DND-41 (cell line): ENCODE results near the gene ST6GALNAC2.

Source experiments
- EZH2 ChIP-seq: IDR thresholded peaks from 3 replicates; pipeline ENCODE4 v1.6.1; 2012; ENCODE audit warnings: borderline replicate concordance, low read depth, mild to moderate bottlenecking, moderate library complexity, low read length, inconsistent platforms; ENCODE audit not compliant: severe bottlenecking
- TF ChIP-seq, protein P1 (sequence below): IDR thresholded peaks from 2 replicates; pipeline ENCODE4 v1.5.1; 2012; ENCODE audit warnings: borderline replicate concordance, low read length, moderate library complexity, mild to moderate bottlenecking; ENCODE audit not compliant: poor library complexity, severe bottlenecking; ENCODE audit errors: extremely low read depth

DNA sequence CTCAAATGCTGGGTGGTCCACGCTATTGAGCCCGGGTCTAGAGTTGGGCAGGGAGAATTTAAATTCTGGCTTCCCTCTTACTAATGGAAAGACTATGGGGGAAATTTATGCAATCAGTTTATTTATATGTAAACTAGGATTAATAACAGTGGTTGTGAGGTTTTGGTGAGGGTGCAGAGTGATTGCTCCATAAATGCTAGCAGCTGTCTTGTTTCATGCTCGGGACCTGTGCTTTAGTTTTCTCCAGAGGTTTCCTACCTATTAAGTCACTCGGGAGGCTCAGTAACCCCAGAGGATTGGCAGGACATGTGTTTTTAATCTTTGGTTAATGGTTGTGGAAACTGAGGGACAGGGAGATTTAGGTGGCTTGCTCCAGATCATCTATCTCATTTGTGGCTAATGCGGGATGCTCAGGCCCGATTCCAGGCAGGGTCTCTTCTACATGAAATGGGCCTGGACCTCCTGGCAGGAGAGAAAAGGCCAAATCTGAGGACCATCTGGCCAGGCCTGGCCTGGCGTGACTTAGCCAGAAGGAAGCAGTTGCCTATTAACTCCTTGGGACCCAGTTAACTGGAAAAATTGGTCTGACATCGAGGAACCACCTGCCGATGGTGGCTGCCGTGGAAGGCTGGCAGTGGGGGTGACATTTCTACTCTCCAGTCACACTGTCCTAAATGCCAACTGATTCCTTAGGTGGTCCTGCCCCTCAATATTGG is 43.8 kb downstream of the ST6GALNAC2 start:
- TF ChIP-seq, protein P1, sequence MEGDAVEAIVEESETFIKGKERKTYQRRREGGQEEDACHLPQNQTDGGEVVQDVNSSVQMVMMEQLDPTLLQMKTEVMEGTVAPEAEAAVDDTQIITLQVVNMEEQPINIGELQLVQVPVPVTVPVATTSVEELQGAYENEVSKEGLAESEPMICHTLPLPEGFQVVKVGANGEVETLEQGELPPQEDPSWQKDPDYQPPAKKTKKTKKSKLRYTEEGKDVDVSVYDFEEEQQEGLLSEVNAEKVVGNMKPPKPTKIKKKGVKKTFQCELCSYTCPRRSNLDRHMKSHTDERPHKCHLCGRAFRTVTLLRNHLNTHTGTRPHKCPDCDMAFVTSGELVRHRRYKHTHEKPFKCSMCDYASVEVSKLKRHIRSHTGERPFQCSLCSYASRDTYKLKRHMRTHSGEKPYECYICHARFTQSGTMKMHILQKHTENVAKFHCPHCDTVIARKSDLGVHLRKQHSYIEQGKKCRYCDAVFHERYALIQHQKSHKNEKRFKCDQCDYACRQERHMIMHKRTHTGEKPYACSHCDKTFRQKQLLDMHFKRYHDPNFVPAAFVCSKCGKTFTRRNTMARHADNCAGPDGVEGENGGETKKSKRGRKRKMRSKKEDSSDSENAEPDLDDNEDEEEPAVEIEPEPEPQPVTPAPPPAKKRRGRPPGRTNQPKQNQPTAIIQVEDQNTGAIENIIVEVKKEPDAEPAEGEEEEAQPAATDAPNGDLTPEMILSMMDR: no peak
- no peak for TF ChIP-seq EZH2
